WTC11 (cell line): ENCODE data around the gene ADK. TPM values are rescaled to one million over a fixed set of nuclear protein-coding genes. Genes with fewer than 3 reads are reported as not detected.

Source experiments
- ATAC-seq: fragments of 200-7000 bp; cut with Tn5 transposase; 2 replicates; pipeline ENCODE4 v1.10.0; 2021; ENCODE audit warnings: mild to moderate bottlenecking, moderate library complexity
- CTCF ChIA-PET: fragments of 300-600 bp; sonication (Branson Sonifier 250); formaldehyde crosslinking; loops from one replicate; lab custom pipeline; 2021; ENCODE audit warnings: antibody characterized with exemption; lab: Charles Lee
- POLR2A ChIA-PET: fragments of 350-600 bp; sonication (Branson Sonifier 250); formaldehyde crosslinking; loops from one replicate; lab custom pipeline; 2021; ENCODE audit warnings: antibody characterized with exemption; lab: Charles Lee
- DNase-seq: peaks from one replicate; pipeline ENCODE4 v3.0.0; 2021; ENCODE audit warnings: low spot score
- H3K27ac Mint-ChIP-seq: 2 replicates; pipeline ENCODE4 v1.8.0; 2021; ENCODE audit warnings: mixed read lengths
- H3K27me3 Mint-ChIP-seq: 2 replicates; pipeline ENCODE4 v1.8.0; 2021; ENCODE audit warnings: low read depth, mild to moderate bottlenecking, moderate library complexity, mixed read lengths
- H3K36me3 Mint-ChIP-seq: 2 replicates; pipeline ENCODE4 v1.8.0; 2021; ENCODE audit warnings: mixed read lengths
- H3K4me1 Mint-ChIP-seq: 2 replicates; pipeline ENCODE4 v1.8.0; 2022; ENCODE audit warnings: mixed read lengths
- H3K4me3 Mint-ChIP-seq: 2 replicates; pipeline ENCODE4 v1.8.0; 2021; ENCODE audit warnings: mild to moderate bottlenecking, moderate library complexity, mixed read lengths
- H3K9me3 Mint-ChIP-seq: 2 replicates; pipeline ENCODE4 v1.8.0; 2021; ENCODE audit warnings: mixed read lengths
- ATF2 ChIP-seq: sonication (generic); formaldehyde crosslinking; IDR thresholded peaks from 2 replicates; pipeline ENCODE4 v1.8.1; 2022; ENCODE audit warnings: low read depth, missing genetic modification reagents, borderline replicate concordance
- CTCF ChIP-seq: fragments of 200-600 bp; IDR thresholded peaks from 2 replicates; pipeline ENCODE4 v1.8.0; 2022; ENCODE audit warnings: antibody characterized with exemption
- ERG ChIP-seq: fragments of 250-450 bp; sonication (Bioruptor Pico); IDR thresholded peaks from 2 replicates; pipeline ENCODE4 v1.8.0; 2021; ENCODE audit warnings: mild to moderate bottlenecking
- ESRRA ChIP-seq: sonication (generic); formaldehyde crosslinking; IDR thresholded peaks from 2 replicates; pipeline ENCODE4 v1.8.1; 2022; ENCODE audit warnings: mild to moderate bottlenecking, missing genetic modification reagents, borderline replicate concordance
- IRF2 ChIP-seq: sonication (generic); formaldehyde crosslinking; IDR thresholded peaks from 2 replicates; pipeline ENCODE4 v1.8.0; 2022; ENCODE audit warnings: low read depth, missing genetic modification reagents, borderline replicate concordance
- JAZF1 ChIP-seq: fragments of 250-450 bp; sonication (Bioruptor Pico); IDR thresholded peaks from 2 replicates; pipeline ENCODE4 v1.9.0; 2021; ENCODE audit warnings: moderate library complexity, mild to moderate bottlenecking, inconsistent platforms
- KAT7 ChIP-seq: sonication (generic); formaldehyde crosslinking; IDR thresholded peaks from 2 replicates; pipeline ENCODE4 v1.8.1; 2023; ENCODE audit warnings: missing genetic modification reagents, mild to moderate bottlenecking, borderline replicate concordance
- NFE2L1 ChIP-seq: sonication (generic); formaldehyde crosslinking; IDR thresholded peaks from 2 replicates; pipeline ENCODE4 v1.8.1; 2023; ENCODE audit warnings: missing genetic modification reagents
- NR2C2 ChIP-seq: sonication (generic); formaldehyde crosslinking; IDR thresholded peaks from 2 replicates; pipeline ENCODE4 v1.8.0; 2022; ENCODE audit warnings: mild to moderate bottlenecking, missing genetic modification reagents
- RORB ChIP-seq: fragments of 250-450 bp; sonication (Bioruptor Pico); IDR thresholded peaks from 2 replicates; pipeline ENCODE4 v1.9.0; 2021; ENCODE audit warnings: mild to moderate bottlenecking
- SMAD3 ChIP-seq: sonication (generic); formaldehyde crosslinking; IDR thresholded peaks from 2 replicates; pipeline ENCODE4 v1.8.0; 2022; ENCODE audit warnings: missing genetic modification reagents, mild to moderate bottlenecking, borderline replicate concordance
- SOX15 ChIP-seq: fragments of 250-450 bp; sonication (Bioruptor Pico); IDR thresholded peaks from 2 replicates; pipeline ENCODE4 v1.9.0; 2021; ENCODE audit warnings: mild to moderate bottlenecking
- SP1 ChIP-seq: sonication (generic); formaldehyde crosslinking; conservative IDR thresholded peaks from 2 replicates; pipeline ENCODE4 v1.8.1; 2022; ENCODE audit warnings: missing genetic modification reagents
- TEAD1 ChIP-seq: sonication (generic); formaldehyde crosslinking; IDR thresholded peaks from 2 replicates; pipeline ENCODE4 v1.8.0; 2022; ENCODE audit warnings: mild to moderate bottlenecking, missing genetic modification reagents
- ZNF263 ChIP-seq: sonication (generic); formaldehyde crosslinking; IDR thresholded peaks from 2 replicates; pipeline ENCODE4 v1.8.1; 2022; ENCODE audit warnings: low read depth, mild to moderate bottlenecking, moderate library complexity, missing genetic modification reagents
- ZNF396 ChIP-seq: fragments of 250-450 bp; sonication (Bioruptor Pico); IDR thresholded peaks from 2 replicates; pipeline ENCODE4 v1.8.0; 2021; ENCODE audit warnings: mild to moderate bottlenecking, moderate library complexity, borderline replicate concordance
- total RNA-seq: library from RNA; stranded (reverse); gene quantifications from 3 replicates; pipeline ENCODE4 v1.2.3, GENCODE V29; 2021
- TF ChIP-seq, protein P1 (sequence below): sonication (generic); formaldehyde crosslinking; IDR thresholded peaks from 2 replicates; pipeline ENCODE4 v1.8.1; 2022; ENCODE audit warnings: low read depth, mild to moderate bottlenecking, moderate library complexity, missing genetic modification reagents, borderline replicate concordance
- TF ChIP-seq, protein P2 (sequence below): sonication (generic); formaldehyde crosslinking; IDR thresholded peaks from 2 replicates; pipeline ENCODE4 v1.8.0; 2022; ENCODE audit warnings: mild to moderate bottlenecking, missing genetic modification reagents
- TF ChIP-seq, protein P3 (sequence below): sonication (generic); formaldehyde crosslinking; IDR thresholded peaks from 2 replicates; pipeline ENCODE4 v1.8.1; 2022; ENCODE audit warnings: mild to moderate bottlenecking, moderate library complexity, missing genetic modification reagents
- TF ChIP-seq, protein P4 (sequence below): fragments of 250-450 bp; sonication (Bioruptor Pico); IDR thresholded peaks from 2 replicates; pipeline ENCODE4 v1.9.0; 2021; ENCODE audit warnings: mild to moderate bottlenecking

Gene ADK
- total RNA-seq, 1 experiment from 2014 or later, result 32.7 TPM

GRCh38 chr10:74575912-74576311, 424.9 kb downstream of the ADK start:
- TF ChIP-seq ESRRA (CRISPR knock-in tag), result no peak
- no peak for TF ChIP-seq SOX15 (CRISPR knock-in tag)
- TF ChIP-seq ZNF263 (CRISPR knock-in tag), result no peak
- TF ChIP-seq, protein P1, sequence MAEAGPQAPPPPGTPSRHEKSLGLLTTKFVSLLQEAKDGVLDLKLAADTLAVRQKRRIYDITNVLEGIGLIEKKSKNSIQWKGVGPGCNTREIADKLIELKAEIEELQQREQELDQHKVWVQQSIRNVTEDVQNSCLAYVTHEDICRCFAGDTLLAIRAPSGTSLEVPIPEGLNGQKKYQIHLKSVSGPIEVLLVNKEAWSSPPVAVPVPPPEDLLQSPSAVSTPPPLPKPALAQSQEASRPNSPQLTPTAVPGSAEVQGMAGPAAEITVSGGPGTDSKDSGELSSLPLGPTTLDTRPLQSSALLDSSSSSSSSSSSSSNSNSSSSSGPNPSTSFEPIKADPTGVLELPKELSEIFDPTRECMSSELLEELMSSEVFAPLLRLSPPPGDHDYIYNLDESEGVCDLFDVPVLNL (CRISPR knock-in tag), result no peak
- TF ChIP-seq RORB, result no peak
- TF ChIP-seq SP1 (CRISPR knock-in tag), result no peak
- no peak for TF ChIP-seq ATF2 (CRISPR knock-in tag)
- TF ChIP-seq, protein P2, sequence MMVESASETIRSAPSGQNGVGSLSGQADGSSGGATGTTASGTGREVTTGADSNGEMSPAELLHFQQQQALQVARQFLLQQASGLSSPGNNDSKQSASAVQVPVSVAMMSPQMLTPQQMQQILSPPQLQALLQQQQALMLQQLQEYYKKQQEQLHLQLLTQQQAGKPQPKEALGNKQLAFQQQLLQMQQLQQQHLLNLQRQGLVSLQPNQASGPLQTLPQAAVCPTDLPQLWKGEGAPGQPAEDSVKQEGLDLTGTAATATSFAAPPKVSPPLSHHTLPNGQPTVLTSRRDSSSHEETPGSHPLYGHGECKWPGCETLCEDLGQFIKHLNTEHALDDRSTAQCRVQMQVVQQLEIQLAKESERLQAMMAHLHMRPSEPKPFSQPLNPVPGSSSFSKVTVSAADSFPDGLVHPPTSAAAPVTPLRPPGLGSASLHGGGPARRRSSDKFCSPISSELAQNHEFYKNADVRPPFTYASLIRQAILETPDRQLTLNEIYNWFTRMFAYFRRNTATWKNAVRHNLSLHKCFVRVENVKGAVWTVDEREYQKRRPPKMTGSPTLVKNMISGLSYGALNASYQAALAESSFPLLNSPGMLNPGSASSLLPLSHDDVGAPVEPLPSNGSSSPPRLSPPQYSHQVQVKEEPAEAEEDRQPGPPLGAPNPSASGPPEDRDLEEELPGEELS (CRISPR knock-in tag), result no peak
- TF ChIP-seq ZNF396, result no peak
- TF ChIP-seq, protein P3, sequence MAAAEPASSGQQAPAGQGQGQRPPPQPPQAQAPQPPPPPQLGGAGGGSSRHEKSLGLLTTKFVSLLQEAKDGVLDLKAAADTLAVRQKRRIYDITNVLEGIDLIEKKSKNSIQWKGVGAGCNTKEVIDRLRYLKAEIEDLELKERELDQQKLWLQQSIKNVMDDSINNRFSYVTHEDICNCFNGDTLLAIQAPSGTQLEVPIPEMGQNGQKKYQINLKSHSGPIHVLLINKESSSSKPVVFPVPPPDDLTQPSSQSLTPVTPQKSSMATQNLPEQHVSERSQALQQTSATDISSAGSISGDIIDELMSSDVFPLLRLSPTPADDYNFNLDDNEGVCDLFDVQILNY, result no peak
- no peak for TF ChIP-seq IRF2 (CRISPR knock-in tag)
- TF ChIP-seq TEAD1 (CRISPR knock-in tag), result no peak
- TF ChIP-seq SMAD3 (CRISPR knock-in tag), result no peak
- TF ChIP-seq ERG (CRISPR knock-in tag), result no peak
- no peak for TF ChIP-seq JAZF1 (CRISPR knock-in tag)
- no peak for TF ChIP-seq KAT7 (CRISPR knock-in tag)
- TF ChIP-seq CTCF, result no peak
- TF ChIP-seq, protein P4, sequence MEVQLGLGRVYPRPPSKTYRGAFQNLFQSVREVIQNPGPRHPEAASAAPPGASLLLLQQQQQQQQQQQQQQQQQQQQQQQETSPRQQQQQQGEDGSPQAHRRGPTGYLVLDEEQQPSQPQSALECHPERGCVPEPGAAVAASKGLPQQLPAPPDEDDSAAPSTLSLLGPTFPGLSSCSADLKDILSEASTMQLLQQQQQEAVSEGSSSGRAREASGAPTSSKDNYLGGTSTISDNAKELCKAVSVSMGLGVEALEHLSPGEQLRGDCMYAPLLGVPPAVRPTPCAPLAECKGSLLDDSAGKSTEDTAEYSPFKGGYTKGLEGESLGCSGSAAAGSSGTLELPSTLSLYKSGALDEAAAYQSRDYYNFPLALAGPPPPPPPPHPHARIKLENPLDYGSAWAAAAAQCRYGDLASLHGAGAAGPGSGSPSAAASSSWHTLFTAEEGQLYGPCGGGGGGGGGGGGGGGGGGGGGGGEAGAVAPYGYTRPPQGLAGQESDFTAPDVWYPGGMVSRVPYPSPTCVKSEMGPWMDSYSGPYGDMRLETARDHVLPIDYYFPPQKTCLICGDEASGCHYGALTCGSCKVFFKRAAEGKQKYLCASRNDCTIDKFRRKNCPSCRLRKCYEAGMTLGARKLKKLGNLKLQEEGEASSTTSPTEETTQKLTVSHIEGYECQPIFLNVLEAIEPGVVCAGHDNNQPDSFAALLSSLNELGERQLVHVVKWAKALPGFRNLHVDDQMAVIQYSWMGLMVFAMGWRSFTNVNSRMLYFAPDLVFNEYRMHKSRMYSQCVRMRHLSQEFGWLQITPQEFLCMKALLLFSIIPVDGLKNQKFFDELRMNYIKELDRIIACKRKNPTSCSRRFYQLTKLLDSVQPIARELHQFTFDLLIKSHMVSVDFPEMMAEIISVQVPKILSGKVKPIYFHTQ, result no peak
- TF ChIP-seq NR2C2, result no peak
- no peak for TF ChIP-seq NFE2L1 (CRISPR knock-in tag)
- CTCF ChIA-PET, result no interaction called here
- H3K27ac Mint-ChIP-seq, result peak overlapping the region; percentile 8; the same call in 1 of the 2 replicates
- H3K27me3 Mint-ChIP-seq, result no peaks in the 10 kb centered on the region; the same call in 1 of the 2 replicates
- ATAC-seq (no peak), DNase-seq (no peak)
- H3K4me1 Mint-ChIP-seq, result peaks cover 25% of the 10 kb centered on the region
- POLR2A ChIA-PET, result interaction anchor here (0.6 kb wide), 1 partner anchor 425 kb away, joined by 5 read pairs; the partner anchor contains the start of genes ADK and AP3M1
- peaks cover 32% of the 10 kb centered on the region for H3K9me3 Mint-ChIP-seq
- H3K36me3 Mint-ChIP-seq, result peaks cover 45% of the 10 kb centered on the region
- no peak overlapping the region for H3K4me3 Mint-ChIP-seq
